HL-60 (cell line): Measurements from ENCODE around the gene FUCA2.

ENCODE experiments used
- DNase-seq, 2 experiments: peaks; one replicate each; pipeline ENCODE4 v3.0.0-alpha.2; 2010 to 2020; ENCODE audit warnings: low read depth in 1 of 2, low spot score in 1 of 2
- H3K27ac ChIP-seq: fragments of 250-450 bp; sonication (Bioruptor Pico); replicated peaks from 2 replicates; pipeline ENCODE4 v1.5.1; 2020; ENCODE audit warnings: mild to moderate bottlenecking, moderate library complexity
- H3K27me3 ChIP-seq: fragments of 250-450 bp; sonication (Bioruptor Pico); 2 replicates; pipeline ENCODE4 v1.5.1; 2021; ENCODE audit warnings: mild to moderate bottlenecking, moderate library complexity; ENCODE audit not compliant: insufficient read depth, poor library complexity, severe bottlenecking
- H3K4me3 ChIP-seq: replicated peaks from 2 replicates; pipeline ENCODE4 v1.5.1; 2011; ENCODE audit warnings: mild to moderate bottlenecking, control low read depth, low read length; ENCODE audit not compliant: insufficient read depth
- CTCF ChIP-seq: IDR thresholded peaks from one replicate; pipeline ENCODE4 v1.5.1; 2011; ENCODE audit warnings: low read length, control low read depth, inconsistent platforms; ENCODE audit not compliant: insufficient read depth
- GABPA ChIP-seq: IDR thresholded peaks from 2 replicates; pipeline ENCODE4 v1.6.1; 2012; ENCODE audit warnings: low read depth
- POLR2AphosphoS5 ChIP-seq: IDR thresholded peaks from 2 replicates; pipeline ENCODE4 v1.6.1; 2012; ENCODE audit warnings: low read depth
- REST ChIP-seq: IDR thresholded peaks from 2 replicates; pipeline ENCODE4 v1.6.1; 2012; ENCODE audit warnings: low read depth; ENCODE audit not compliant: insufficient replicate concordance
- SPI1 ChIP-seq: IDR thresholded peaks from 2 replicates; pipeline ENCODE4 v1.6.1; 2012; ENCODE audit warnings: low read depth, mild to moderate bottlenecking, borderline replicate concordance

Gene FUCA2

GRCh38 chr6:143482593-143482992 lies 28.9 kb downstream of the FUCA2 start:
- no peaks in the 10 kb centered on the region for H3K27me3 ChIP-seq
- TF ChIP-seq CTCF = no peak
- TF ChIP-seq GABPA = no peak
- TF ChIP-seq REST = no peak
- TF ChIP-seq POLR2AphosphoS5 = no peak
- no peak overlapping the region for H3K27ac ChIP-seq
- no peak overlapping the region for H3K4me3 ChIP-seq
- no peak for DNase-seq

- Histone ChIP-seq H3K27me3 (no peaks in the 10 kb centered on the region), H3K4me3 (no peak overlapping the region), H3K27ac (no peak overlapping the region)
- DNase-seq = no peak
- TF ChIP-seq POLR2AphosphoS5 (no peak), SPI1 (no peak), CTCF (no peak), GABPA (no peak), REST (no peak)
These were observed 32.9 kb downstream of the FUCA2 start for GRCh38 chr6:143478479-143479062.

- Histone ChIP-seq H3K4me3 (no peak overlapping the region), H3K27me3 (no peaks in the 10 kb centered on the region), H3K27ac (no peak overlapping the region)
- no peak for DNase-seq
- no peak for TF ChIP-seq POLR2AphosphoS5
- no peak for TF ChIP-seq GABPA
- TF ChIP-seq SPI1 = no peak
- TF ChIP-seq REST = no peak
- TF ChIP-seq CTCF = no peak
These were observed 35.0 kb downstream of the FUCA2 start for GRCh38 chr6:143476545-143476944.
